ENCODE measurements around the gene ZBTB7B.

Gene ZBTB7B

GRCh38 chr1:155022927-155023236 is 20.3 kb downstream of the ZBTB7B start:
- ChIA-PET CTCF (interaction anchor here (0.6 to 1.7 kb wide), 5 partner anchors 21 to 610 kb away, joined by 3 to 5 read pairs (median 4); no protein-coding TSS in a partner anchor), POLR2A (ENCODE audit: low non-redundant PET) (no interaction called here)
- H3K27ac ChIP-seq: peak overlapping the region; percentile 100
- TF ChIP-seq CTCF (conservative IDR thresholded peaks at IDR 0.05; ENCODE audit: low read depth): no peak
- DNase-seq (ENCODE audit: low spot score): no peak

- POLR2A ChIA-PET (ENCODE audit: low non-redundant PET): no interaction called here
- CTCF ChIA-PET: interaction anchor here (0.8 to 1.5 kb wide), 3 partner anchors 22 to 27 kb away, joined by 3 to 4 read pairs (median 4); no protein-coding TSS in a partner anchor
- H3K27ac ChIP-seq: peak overlapping the region; percentile 100
- DNase-seq (ENCODE audit: low spot score): no peak
- TF ChIP-seq CTCF (conservative IDR thresholded peaks at IDR 0.05; ENCODE audit: low read depth): no peak
Measured at GRCh38 chr1:155023627-155024026, 21.0 kb downstream of the ZBTB7B start.

- no peak for DNase-seq (ENCODE audit: low spot score)
- no peak for TF ChIP-seq CTCF (conservative IDR thresholded peaks at IDR 0.05; ENCODE audit: low read depth)
- ChIA-PET CTCF (no interaction called here), POLR2A (ENCODE audit: low non-redundant PET) (no interaction called here)
- H3K27ac ChIP-seq: no peak overlapping the region
Measured at GRCh38 chr1:155024315-155024714, 21.7 kb downstream of the ZBTB7B start.

GRCh38 chr1:155026154-155026553 is 23.6 kb downstream of the ZBTB7B start:
- no peak for DNase-seq (ENCODE audit: low spot score)
- TF ChIP-seq CTCF (conservative IDR thresholded peaks at IDR 0.05; ENCODE audit: low read depth): no peak
- CTCF ChIA-PET: interaction anchor here (0.6 to 0.8 kb wide), 2 partner anchors 34 to 429 kb away, joined by 3 read pairs; no protein-coding TSS in a partner anchor
- peak overlapping the region; percentile 26 for H3K27ac ChIP-seq
- POLR2A ChIA-PET (ENCODE audit: low non-redundant PET): no interaction called here

GRCh38 chr1:155026588-155026987 is 24.0 kb downstream of the ZBTB7B start:
- DNase-seq (ENCODE audit: low spot score): no peak
- ChIA-PET CTCF (no interaction called here), POLR2A (ENCODE audit: low non-redundant PET) (no interaction called here)
- H3K27ac ChIP-seq: peak overlapping the region; percentile 26
- no peak for TF ChIP-seq CTCF (conservative IDR thresholded peaks at IDR 0.05; ENCODE audit: low read depth)

GRCh38 chr1:155029513-155030242 is 27.1 kb downstream of the ZBTB7B start:
- ChIA-PET CTCF (no interaction called here), POLR2A (ENCODE audit: low non-redundant PET) (no interaction called here)
- no peak for TF ChIP-seq CTCF (conservative IDR thresholded peaks at IDR 0.05; ENCODE audit: low read depth)
- no peak overlapping the region for H3K27ac ChIP-seq
- DNase-seq (ENCODE audit: low spot score): no peak
